Neural progenitor cell (in vitro differentiated cells): Measurements from ENCODE around the gene MRTFB.

Experiments
- EZH2 ChIP-seq: fragments of 200-600 bp; sonication (generic); IDR thresholded peaks from 2 replicates; pipeline ENCODE4 v1.6.1; 2017; ENCODE audit warnings: antibody characterized with exemption, mild to moderate bottlenecking, moderate library complexity
- EZH2phosphoT487 ChIP-seq: fragments of 200-600 bp; sonication (generic); IDR thresholded peaks from 2 replicates; pipeline ENCODE4 v1.6.1; 2017; ENCODE audit warnings: antibody characterized with exemption
- TF ChIP-seq, protein P1 (sequence below): fragments of 200-600 bp; sonication (generic); IDR thresholded peaks from 2 replicates; pipeline ENCODE4 v1.5.1; 2017; ENCODE audit warnings: antibody characterized with exemption, mild to moderate bottlenecking

- no peak for TF ChIP-seq EZH2
- TF ChIP-seq, protein P1, sequence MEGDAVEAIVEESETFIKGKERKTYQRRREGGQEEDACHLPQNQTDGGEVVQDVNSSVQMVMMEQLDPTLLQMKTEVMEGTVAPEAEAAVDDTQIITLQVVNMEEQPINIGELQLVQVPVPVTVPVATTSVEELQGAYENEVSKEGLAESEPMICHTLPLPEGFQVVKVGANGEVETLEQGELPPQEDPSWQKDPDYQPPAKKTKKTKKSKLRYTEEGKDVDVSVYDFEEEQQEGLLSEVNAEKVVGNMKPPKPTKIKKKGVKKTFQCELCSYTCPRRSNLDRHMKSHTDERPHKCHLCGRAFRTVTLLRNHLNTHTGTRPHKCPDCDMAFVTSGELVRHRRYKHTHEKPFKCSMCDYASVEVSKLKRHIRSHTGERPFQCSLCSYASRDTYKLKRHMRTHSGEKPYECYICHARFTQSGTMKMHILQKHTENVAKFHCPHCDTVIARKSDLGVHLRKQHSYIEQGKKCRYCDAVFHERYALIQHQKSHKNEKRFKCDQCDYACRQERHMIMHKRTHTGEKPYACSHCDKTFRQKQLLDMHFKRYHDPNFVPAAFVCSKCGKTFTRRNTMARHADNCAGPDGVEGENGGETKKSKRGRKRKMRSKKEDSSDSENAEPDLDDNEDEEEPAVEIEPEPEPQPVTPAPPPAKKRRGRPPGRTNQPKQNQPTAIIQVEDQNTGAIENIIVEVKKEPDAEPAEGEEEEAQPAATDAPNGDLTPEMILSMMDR: no peak
- no peak for TF ChIP-seq EZH2phosphoT487
Observed at GRCh38 chr16:14164916-14165662, 94.0 kb downstream of the MRTFB start.
